CD4-positive, CD25-positive, alpha-beta regulatory T cell (primary cell): ENCODE measurements around the gene MAP3K10. TPM values are rescaled to one million over a fixed set of nuclear protein-coding genes. Genes with fewer than 3 reads are reported as not detected.

ENCODE experiments used
- ATAC-seq, 2 donors: fragments of 150-1000 bp; cut with Tn5 transposase; one replicate each; pipeline ENCODE4 v1.10.0; 2021; ENCODE audit warnings: low read depth in 2 of 2, moderate number of reproducible peaks in 2 of 2, moderate library complexity in 1 of 2
- DNase-seq, 3 donors: peaks; one replicate each; pipeline versions ENCODE4 v3.0.0 to v3.0.0-alpha.2; 2012 to 2022; ENCODE audit warnings: mixed read lengths in 1 of 3
- H3K27ac ChIP-seq: one replicate; pipeline ENCODE4 v1.7.0; 2013; ENCODE audit warnings: mild to moderate bottlenecking, low read length; ENCODE audit not compliant: insufficient read depth, poor library complexity, severe bottlenecking
- H3K27me3 ChIP-seq: one replicate; pipeline ENCODE4 v1.7.0; 2013; ENCODE audit warnings: low read length; ENCODE audit not compliant: control insufficient read depth, insufficient read depth
- H3K36me3 ChIP-seq: one replicate; pipeline ENCODE4 v1.7.0; 2013; ENCODE audit warnings: mild to moderate bottlenecking, low read length, moderate library complexity; ENCODE audit not compliant: control insufficient read depth, insufficient read depth
- H3K4me1 ChIP-seq: 2 replicates; pipeline ENCODE4 v1.7.0; 2013; ENCODE audit warnings: mild to moderate bottlenecking, low read length; ENCODE audit not compliant: insufficient read depth, control insufficient read depth, poor library complexity, severe bottlenecking
- H3K4me3 ChIP-seq: one replicate; pipeline ENCODE4 v1.7.0; 2013; ENCODE audit warnings: low read depth, mild to moderate bottlenecking, low read length, moderate library complexity
- H3K9me3 ChIP-seq, 2 experiments: 1 replicate in 1 of 2; 2 replicates in 1 of 2; pipeline ENCODE4 v1.7.0; 2013; ENCODE audit warnings: low read length in 2 of 2, mild to moderate bottlenecking in 1 of 2, moderate library complexity in 1 of 2; ENCODE audit not compliant: control insufficient read depth in 2 of 2
- H3K27ac Mint-ChIP-seq, 3 donors: one replicate each; pipeline ENCODE4 v1.8.0; 2020 to 2022; ENCODE audit warnings: mild to moderate bottlenecking in 3 of 3, mixed read lengths in 3 of 3, moderate library complexity in 2 of 3
- H3K27me3 Mint-ChIP-seq: one replicate; pipeline ENCODE4 v1.8.0; 2022; ENCODE audit warnings: mild to moderate bottlenecking, mixed read lengths
- H3K36me3 Mint-ChIP-seq: one replicate; pipeline ENCODE4 v1.8.0; 2020; ENCODE audit warnings: mixed read lengths
- H3K4me1 Mint-ChIP-seq, 4 donors: one replicate each; pipeline ENCODE4 v1.8.0; 2020 to 2022; ENCODE audit warnings: mixed read lengths in 4 of 4, mild to moderate bottlenecking in 1 of 4
- H3K4me3 Mint-ChIP-seq, 4 donors: one replicate each; pipeline ENCODE4 v1.8.0; 2020 to 2022; ENCODE audit warnings: mild to moderate bottlenecking in 4 of 4, mixed read lengths in 4 of 4, moderate library complexity in 3 of 4
- H3K9me3 Mint-ChIP-seq, 7 donors: one replicate each; pipeline ENCODE4 v1.8.0; 2020 to 2022; ENCODE audit warnings: mixed read lengths in 7 of 7, mild to moderate bottlenecking in 3 of 7, moderate library complexity in 2 of 7
- polyA plus RNA-seq, 4 donors: library from polyadenylated mRNA; unstranded; fragments of 300-500 nt; fragmentation: Illumina TruSeq; gene quantifications; one replicate each; pipeline ENCODE4 v1.2.3, GENCODE V29; 2021
- total RNA-seq: library from RNA; stranded (reverse); gene quantifications from one replicate; pipeline ENCODE4 v1.2.3, GENCODE V29; 2022

The MAP3K10 gene
- total and polyA plus RNA-seq, 5 donors from 2014 or later: 0.14 to 25.8 (median 0.65) TPM

- no peak overlapping the region for H3K4me3 ChIP-seq
- DNase-seq (no peak), ATAC-seq (no peak)
- Mint-ChIP-seq H3K9me3 (no peaks in the 10 kb centered on the region), H3K36me3 (peaks cover 43% of the 10 kb centered on the region), H3K27me3 (no peaks in the 10 kb centered on the region), H3K27ac (peak overlapping the region in 1 of 3 donors; percentile 14), H3K4me1 (peaks cover 0 to 30% (median 14%) of the 10 kb centered on the region in 4 donors), H3K4me3 (no peak overlapping the region)
- peaks cover 52% of the 10 kb centered on the region for H3K36me3 ChIP-seq
- no peaks in the 10 kb centered on the region for H3K27me3 ChIP-seq
- H3K4me1 ChIP-seq: no peaks in the 10 kb centered on the region
- no peaks in the 10 kb centered on the region for H3K9me3 ChIP-seq
- H3K27ac ChIP-seq: no peak overlapping the region
Measured at GRCh38 chr19:40251991-40252390, 60.8 kb downstream of the MAP3K10 start.

GRCh38 chr19:40252395-40252794 lies 61.2 kb downstream of the MAP3K10 start:
- Histone ChIP-seq H3K4me3 (no peak overlapping the region), H3K4me1 (no peaks in the 10 kb centered on the region), H3K36me3 (peaks cover 52% of the 10 kb centered on the region), H3K27me3 (no peaks in the 10 kb centered on the region), H3K27ac (no peak overlapping the region), H3K9me3 (no peaks in the 10 kb centered on the region)
- no peak for DNase-seq
- H3K27ac Mint-ChIP-seq: peak overlapping the region in 1 of 3 donors; percentile 42
- no peaks in the 10 kb centered on the region for H3K27me3 Mint-ChIP-seq
- no peak overlapping the region for H3K4me3 Mint-ChIP-seq
- H3K4me1 Mint-ChIP-seq: peaks cover 0 to 30% (median 14%) of the 10 kb centered on the region in 4 donors
- no peaks in the 10 kb centered on the region for H3K9me3 Mint-ChIP-seq
- ATAC-seq: no peak
- H3K36me3 Mint-ChIP-seq: peaks cover 43% of the 10 kb centered on the region

- ATAC-seq: no peak
- H3K36me3 Mint-ChIP-seq: peaks cover 39% of the 10 kb centered on the region
- H3K36me3 ChIP-seq: peaks cover 54% of the 10 kb centered on the region
Measured at GRCh38 chr19:40253611-40254092, 62.4 kb downstream of the MAP3K10 start.

GRCh38 chr19:40254714-40255418 lies 63.6 kb downstream of the MAP3K10 start:
- no peak overlapping the region for H3K4me3 ChIP-seq
- H3K9me3 ChIP-seq: no peaks in the 10 kb centered on the region
- H3K9me3 Mint-ChIP-seq: no peaks in the 10 kb centered on the region
- H3K27ac Mint-ChIP-seq: peak overlapping the region in 2 of 3 donors; percentile 66 to 69
- ATAC-seq (no peak), DNase-seq (no peak)
- peak overlapping the region in 1 of 4 donors; percentile 8 for H3K4me3 Mint-ChIP-seq
- H3K36me3 ChIP-seq: peaks cover 49% of the 10 kb centered on the region
- peaks cover 0 to 32% (median 25%) of the 10 kb centered on the region in 4 donors for H3K4me1 Mint-ChIP-seq
- no peaks in the 10 kb centered on the region for H3K27me3 ChIP-seq
- no peaks in the 10 kb centered on the region for H3K4me1 ChIP-seq
- H3K27me3 Mint-ChIP-seq: no peaks in the 10 kb centered on the region
- H3K27ac ChIP-seq: no peak overlapping the region
- peaks cover 37% of the 10 kb centered on the region for H3K36me3 Mint-ChIP-seq

More at GRCh38 chr19:40253611-40254092, 62.4 kb downstream of the MAP3K10 start:
- Mint-ChIP-seq H3K27me3 (no peaks in the 10 kb centered on the region), H3K4me3 (no peak overlapping the region), H3K9me3 (no peaks in the 10 kb centered on the region), H3K27ac (no peak overlapping the region), H3K4me1 (peaks cover 0 to 23% (median 18%) of the 10 kb centered on the region in 4 donors)
- Histone ChIP-seq H3K27me3 (no peaks in the 10 kb centered on the region), H3K4me1 (no peaks in the 10 kb centered on the region), H3K27ac (no peak overlapping the region), H3K9me3 (no peaks in the 10 kb centered on the region), H3K4me3 (no peak overlapping the region)
- no peak for DNase-seq

GRCh38 chr19:40255619-40256166 lies 64.5 kb downstream of the MAP3K10 start:
- Histone ChIP-seq H3K36me3 (peaks cover 47% of the 10 kb centered on the region), H3K9me3 (no peaks in the 10 kb centered on the region), H3K27me3 (no peaks in the 10 kb centered on the region), H3K4me3 (no peak overlapping the region), H3K27ac (no peak overlapping the region), H3K4me1 (no peaks in the 10 kb centered on the region)
- no peak for DNase-seq
- H3K36me3 Mint-ChIP-seq: peaks cover 36% of the 10 kb centered on the region
- H3K27ac Mint-ChIP-seq: peak overlapping the region in 2 of 3 donors; percentile 69 to 79
- H3K4me1 Mint-ChIP-seq: peaks cover 0 to 36% (median 26%) of the 10 kb centered on the region in 4 donors
- no peaks in the 10 kb centered on the region for H3K27me3 Mint-ChIP-seq
- ATAC-seq: no peak
- no peak overlapping the region for H3K4me3 Mint-ChIP-seq
- H3K9me3 Mint-ChIP-seq: no peaks in the 10 kb centered on the region

- no peak overlapping the region for H3K4me3 Mint-ChIP-seq
Measured at GRCh38 chr19:40256512-40256911, 65.3 kb downstream of the MAP3K10 start.

GRCh38 chr19:40257096-40257517 lies 65.9 kb downstream of the MAP3K10 start:
- ATAC-seq (no peak), DNase-seq (no peak)
- H3K4me1 Mint-ChIP-seq: peaks cover 0 to 43% (median 33%) of the 10 kb centered on the region in 4 donors
- no peaks in the 10 kb centered on the region for H3K27me3 Mint-ChIP-seq
- H3K4me3 Mint-ChIP-seq: peak overlapping the region in 1 of 4 donors; percentile 32
- no peaks in the 10 kb centered on the region for H3K27me3 ChIP-seq
- H3K9me3 ChIP-seq: no peaks in the 10 kb centered on the region
- peaks cover 47% of the 10 kb centered on the region for H3K36me3 ChIP-seq
- H3K27ac Mint-ChIP-seq: no peak overlapping the region
- no peaks in the 10 kb centered on the region for H3K4me1 ChIP-seq
- H3K4me3 ChIP-seq: no peak overlapping the region
- H3K27ac ChIP-seq: no peak overlapping the region
- H3K9me3 Mint-ChIP-seq: no peaks in the 10 kb centered on the region
- peaks cover 38% of the 10 kb centered on the region for H3K36me3 Mint-ChIP-seq

More at GRCh38 chr19:40256512-40256911, 65.3 kb downstream of the MAP3K10 start:
- no peaks in the 10 kb centered on the region for H3K9me3 Mint-ChIP-seq
- Histone ChIP-seq H3K27ac (no peak overlapping the region), H3K27me3 (no peaks in the 10 kb centered on the region), H3K4me1 (no peaks in the 10 kb centered on the region), H3K4me3 (no peak overlapping the region), H3K36me3 (peaks cover 47% of the 10 kb centered on the region), H3K9me3 (no peaks in the 10 kb centered on the region)
- peaks cover 0 to 42% (median 31%) of the 10 kb centered on the region in 4 donors for H3K4me1 Mint-ChIP-seq
- DNase-seq: no peak
- no peak for ATAC-seq
- no peaks in the 10 kb centered on the region for H3K27me3 Mint-ChIP-seq
- H3K27ac Mint-ChIP-seq: no peak overlapping the region
- peaks cover 36% of the 10 kb centered on the region for H3K36me3 Mint-ChIP-seq
